ENCODE results near the gene PLXNB2. TPM values are rescaled to one million over a fixed set of nuclear protein-coding genes. Genes with fewer than 3 reads are reported as not detected.

PLXNB2 gene
- total RNA-seq, 4 donors from 2014 or later, result 115 to 218 (median 154) TPM

GRCh38 chr22:50308986-50309600, 1.6 kb upstream of the PLXNB2 start:
- no peak for DNase-seq (ENCODE audit: extremely low spot score)
- WGBS, result 36% methylated on average over 3 of the region's 9 CpGs
- no peaks in the 10 kb centered on the region for H3K27me3 ChIP-seq
- H3K27ac ChIP-seq (replicated peaks in 1 of 4), result peak overlapping the region; percentile 81 to 93 (median 87)
- peaks cover 0 to 7% (median 0%) of the 10 kb centered on the region in 4 donors for H3K36me3 ChIP-seq
- H3K9me3 ChIP-seq, result no peaks in the 10 kb centered on the region
- no peak for TF ChIP-seq POLR2A (IDR thresholded peaks at IDR 0.05; ENCODE audit: low read depth)
- no peak for TF ChIP-seq POLR2AphosphoS5 (IDR thresholded peaks at IDR 0.05)
- TF ChIP-seq EP300 (IDR thresholded peaks at IDR 0.05), result no peak
- no peak for TF ChIP-seq CTCF (IDR thresholded peaks at IDR 0.05)
- H3K4me1 ChIP-seq, result peaks cover 39 to 57% (median 53%) of the 10 kb centered on the region in 4 donors
- H3K4me3 ChIP-seq, result no peak overlapping the region
- intact Hi-C loops (cut with DNase I), result loop anchor here (2.0 kb wide), 1 partner anchor 18 kb away; the partner anchor contains the start of gene DENND6B

GRCh38 chr22:50308597-50308935, 1.1 kb upstream of the PLXNB2 start:
- peak overlapping the region; percentile 81 to 93 (median 87) for H3K27ac ChIP-seq (replicated peaks in 1 of 4)
- peak; percentile 95 for DNase-seq (ENCODE audit: extremely low spot score)
- H3K27me3 ChIP-seq, result no peaks in the 10 kb centered on the region
- peak overlapping the region in 2 of 4 donors; percentile 1 to 19 for H3K4me3 ChIP-seq
- intact Hi-C loops (cut with DNase I), result loop anchor here (2.0 kb wide), 1 partner anchor 18 kb away; the partner anchor contains the start of gene DENND6B
- no peaks in the 10 kb centered on the region for H3K9me3 ChIP-seq
- H3K36me3 ChIP-seq, result peaks cover 0 to 7% (median 0%) of the 10 kb centered on the region in 4 donors
- TF ChIP-seq POLR2A (IDR thresholded peaks at IDR 0.05; ENCODE audit: low read depth), result no peak
- peak; percentile 52 to 63 for TF ChIP-seq POLR2AphosphoS5 (IDR thresholded peaks at IDR 0.05)
- 38% methylated on average over 4 of the region's 7 CpGs for WGBS
- H3K4me1 ChIP-seq, result peaks cover 41 to 58% (median 56%) of the 10 kb centered on the region in 4 donors

- TF ChIP-seq POLR2AphosphoS5 (IDR thresholded peaks at IDR 0.05) (no peak), CTCF (IDR thresholded peaks at IDR 0.05) (no peak), EP300 (IDR thresholded peaks at IDR 0.05) (no peak), POLR2A (IDR thresholded peaks at IDR 0.05; ENCODE audit: low read depth) (no peak)
- Histone ChIP-seq H3K4me3 (peak overlapping the region in 3 of 4 donors; percentile 1 to 23 (median 19)), H3K4me1 (peaks cover 46 to 64% (median 60%) of the 10 kb centered on the region in 4 donors), H3K36me3 (peaks cover 0 to 7% (median 0%) of the 10 kb centered on the region in 4 donors), H3K27me3 (no peaks in the 10 kb centered on the region), H3K9me3 (no peaks in the 10 kb centered on the region), H3K27ac (replicated peaks in 1 of 4) (peak overlapping the region; percentile 81 to 93 (median 87))
- intact Hi-C loops (cut with DNase I), result loop anchor here (2.0 kb wide), 1 partner anchor 19 kb away; the partner anchor contains the start of gene DENND6B
- 26% methylated on average over 10 of the region's 19 CpGs for WGBS
- DNase-seq (ENCODE audit: extremely low spot score), result no peak
These were observed 597 bp upstream of the PLXNB2 start for GRCh38 chr22:50307890-50308596.

GRCh38 chr22:50305923-50306566, 1.4 kb downstream of the PLXNB2 start:
- Histone ChIP-seq H3K4me3 (peak overlapping the region; percentile 91 to 98 (median 94)), H3K9me3 (no peaks in the 10 kb centered on the region), H3K4me1 (peaks cover 66 to 84% (median 80%) of the 10 kb centered on the region in 4 donors), H3K36me3 (no peaks in the 10 kb centered on the region), H3K27ac (replicated peaks in 1 of 4) (peak overlapping the region; percentile 87 to 93 (median 91)), H3K27me3 (no peaks in the 10 kb centered on the region)
- peak; percentile 93 for DNase-seq (ENCODE audit: extremely low spot score)
- 7% methylated on average over 20 of the region's 21 CpGs for WGBS
- intact Hi-C loops (cut with DNase I), result no loop called here
- no peak for TF ChIP-seq CTCF (IDR thresholded peaks at IDR 0.05)
- peak; percentile 67 to 68 for TF ChIP-seq POLR2AphosphoS5 (IDR thresholded peaks at IDR 0.05)
- TF ChIP-seq EP300 (IDR thresholded peaks at IDR 0.05), result no peak
- no peak for TF ChIP-seq POLR2A (IDR thresholded peaks at IDR 0.05; ENCODE audit: low read depth)
